PC-9 (cell line): ENCODE results near the gene IGSF6.

Experiments
- EZH2 ChIP-seq: fragments of 200-600 bp; sonication (generic); IDR thresholded peaks from 2 replicates; pipeline ENCODE4 v1.8.0; 2017; ENCODE audit warnings: antibody characterized with exemption, low read depth
- TF ChIP-seq, protein P1 (sequence below): fragments of 200-600 bp; sonication (generic); conservative IDR thresholded peaks from 2 replicates; pipeline ENCODE4 v1.6.1; 2017; ENCODE audit warnings: mixed run types, antibody characterized with exemption, mild to moderate bottlenecking, moderate library complexity

DNA sequence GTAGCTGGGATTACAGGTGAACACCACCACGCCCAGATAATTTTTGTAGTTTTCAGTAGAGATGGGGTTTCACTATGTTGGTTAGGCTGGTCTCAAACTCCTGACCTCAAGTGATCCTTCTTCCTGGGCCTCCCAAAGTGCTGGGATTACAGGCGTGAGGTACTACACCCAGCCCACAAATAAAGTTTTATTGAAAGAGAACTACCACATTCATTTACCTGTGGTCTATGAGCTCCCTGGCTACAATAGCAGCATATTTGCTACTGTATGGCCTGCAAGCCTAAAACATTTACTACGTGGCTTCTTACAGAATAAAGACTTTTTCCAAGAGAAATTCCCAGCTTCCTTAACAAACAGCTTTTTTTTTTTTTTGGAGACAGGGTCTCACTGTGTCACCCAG is 49.6 kb downstream of the IGSF6 start:
- TF ChIP-seq, protein P1, sequence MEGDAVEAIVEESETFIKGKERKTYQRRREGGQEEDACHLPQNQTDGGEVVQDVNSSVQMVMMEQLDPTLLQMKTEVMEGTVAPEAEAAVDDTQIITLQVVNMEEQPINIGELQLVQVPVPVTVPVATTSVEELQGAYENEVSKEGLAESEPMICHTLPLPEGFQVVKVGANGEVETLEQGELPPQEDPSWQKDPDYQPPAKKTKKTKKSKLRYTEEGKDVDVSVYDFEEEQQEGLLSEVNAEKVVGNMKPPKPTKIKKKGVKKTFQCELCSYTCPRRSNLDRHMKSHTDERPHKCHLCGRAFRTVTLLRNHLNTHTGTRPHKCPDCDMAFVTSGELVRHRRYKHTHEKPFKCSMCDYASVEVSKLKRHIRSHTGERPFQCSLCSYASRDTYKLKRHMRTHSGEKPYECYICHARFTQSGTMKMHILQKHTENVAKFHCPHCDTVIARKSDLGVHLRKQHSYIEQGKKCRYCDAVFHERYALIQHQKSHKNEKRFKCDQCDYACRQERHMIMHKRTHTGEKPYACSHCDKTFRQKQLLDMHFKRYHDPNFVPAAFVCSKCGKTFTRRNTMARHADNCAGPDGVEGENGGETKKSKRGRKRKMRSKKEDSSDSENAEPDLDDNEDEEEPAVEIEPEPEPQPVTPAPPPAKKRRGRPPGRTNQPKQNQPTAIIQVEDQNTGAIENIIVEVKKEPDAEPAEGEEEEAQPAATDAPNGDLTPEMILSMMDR, result no peak
- no peak for TF ChIP-seq EZH2
